Activated CD4-positive, alpha-beta T cell treated with anti-CD3 and anti-CD28 coated beads, Interleukin-2, amount 10 ng/mL, durations not matched to agents 24 days and 14 days (primary cell): Measurements from ENCODE around the gene HPGD. TPM values are rescaled to one million over a fixed set of nuclear protein-coding genes. Genes with fewer than 3 reads are reported as not detected.

Experiments
- DNase-seq: peaks from one replicate; pipeline ENCODE4 v3.0.0; 2022
- H3K27ac Mint-ChIP-seq: one replicate; pipeline ENCODE4 v1.8.0; 2022; ENCODE audit warnings: mild to moderate bottlenecking, mixed read lengths
- H3K27me3 Mint-ChIP-seq: one replicate; pipeline ENCODE4 v1.8.0; 2022; ENCODE audit warnings: mixed read lengths
- H3K36me3 Mint-ChIP-seq: one replicate; pipeline ENCODE4 v1.8.0; 2022; ENCODE audit warnings: low read depth, mild to moderate bottlenecking, mixed read lengths
- H3K4me1 Mint-ChIP-seq: one replicate; pipeline ENCODE4 v1.8.0; 2021; ENCODE audit warnings: mixed read lengths
- H3K4me3 Mint-ChIP-seq: one replicate; pipeline ENCODE4 v1.8.0; 2022; ENCODE audit warnings: mild to moderate bottlenecking, moderate library complexity, mixed read lengths
- H3K9me3 Mint-ChIP-seq: one replicate; pipeline ENCODE4 v1.8.0; 2021; ENCODE audit warnings: mixed read lengths
- intact Hi-C: fragments of 100-400 bp; cut with micrococcal nuclease; formaldehyde crosslinking; loops from one replicate; pipeline ENCODE4 v1.15.1; 2023
- total RNA-seq: library from RNA; stranded (reverse); gene quantifications from 2 replicates; pipeline ENCODE4 v1.2.3, GENCODE V29; 2022

HPGD gene
- total RNA-seq, 1 donor from 2014 or later, result 1.1 TPM

GRCh38 chr4:174485025-174485424 lies 37.3 kb downstream of the HPGD start:
- no peak overlapping the region for H3K27ac Mint-ChIP-seq

GRCh38 chr4:174483792-174484191 lies 38.5 kb downstream of the HPGD start:
- Mint-ChIP-seq H3K27ac (no peak overlapping the region), H3K9me3 (no peaks in the 10 kb centered on the region)
- intact Hi-C loops, result no loop called here

More at GRCh38 chr4:174485025-174485424, 37.3 kb downstream of the HPGD start:
- no peak for DNase-seq
- intact Hi-C loops, result no loop called here
- Mint-ChIP-seq H3K4me3 (no peak overlapping the region), H3K27me3 (peaks cover 2% of the 10 kb centered on the region), H3K36me3 (no peaks in the 10 kb centered on the region), H3K4me1 (no peaks in the 10 kb centered on the region), H3K9me3 (no peaks in the 10 kb centered on the region)

GRCh38 chr4:174479140-174479539 lies 43.1 kb downstream of the HPGD start:
- DNase-seq, result no peak
- Mint-ChIP-seq H3K9me3 (no peaks in the 10 kb centered on the region), H3K36me3 (no peaks in the 10 kb centered on the region), H3K27ac (no peak overlapping the region), H3K27me3 (peaks cover 2% of the 10 kb centered on the region), H3K4me3 (no peak overlapping the region), H3K4me1 (no peaks in the 10 kb centered on the region)
- intact Hi-C loops, result no loop called here

More at GRCh38 chr4:174483792-174484191, 38.5 kb downstream of the HPGD start:
- Mint-ChIP-seq H3K4me3 (no peak overlapping the region), H3K36me3 (no peaks in the 10 kb centered on the region), H3K4me1 (no peaks in the 10 kb centered on the region), H3K27me3 (peaks cover 2% of the 10 kb centered on the region)
- DNase-seq, result no peak

GRCh38 chr4:174475528-174475927 lies 46.8 kb downstream of the HPGD start:
- H3K27ac Mint-ChIP-seq, result no peak overlapping the region
- intact Hi-C loops, result no loop called here
- H3K36me3 Mint-ChIP-seq, result no peaks in the 10 kb centered on the region
- no peak overlapping the region for H3K4me3 Mint-ChIP-seq
- DNase-seq, result no peak
- H3K9me3 Mint-ChIP-seq, result no peaks in the 10 kb centered on the region
- H3K4me1 Mint-ChIP-seq, result no peaks in the 10 kb centered on the region
- peaks cover 2% of the 10 kb centered on the region for H3K27me3 Mint-ChIP-seq

GRCh38 chr4:174474457-174475075 lies 47.7 kb downstream of the HPGD start:
- intact Hi-C loops, result no loop called here
- Mint-ChIP-seq H3K4me1 (no peaks in the 10 kb centered on the region), H3K4me3 (no peak overlapping the region), H3K9me3 (no peaks in the 10 kb centered on the region), H3K27me3 (no peaks in the 10 kb centered on the region), H3K27ac (no peak overlapping the region), H3K36me3 (no peaks in the 10 kb centered on the region)
- no peak for DNase-seq

- intact Hi-C loops, result no loop called here
- H3K27ac Mint-ChIP-seq, result no peak overlapping the region
- no peaks in the 10 kb centered on the region for H3K4me1 Mint-ChIP-seq
- no peaks in the 10 kb centered on the region for H3K27me3 Mint-ChIP-seq
- no peaks in the 10 kb centered on the region for H3K36me3 Mint-ChIP-seq
- H3K4me3 Mint-ChIP-seq, result no peak overlapping the region
- no peak for DNase-seq
- H3K9me3 Mint-ChIP-seq, result peaks cover 4% of the 10 kb centered on the region
Observed at GRCh38 chr4:174467107-174467506, 55.2 kb downstream of the HPGD start.

- H3K27ac Mint-ChIP-seq, result no peak overlapping the region
- intact Hi-C loops, result no loop called here
- H3K4me3 Mint-ChIP-seq, result no peak overlapping the region
- H3K36me3 Mint-ChIP-seq, result no peaks in the 10 kb centered on the region
- peaks cover 4% of the 10 kb centered on the region for H3K9me3 Mint-ChIP-seq
- DNase-seq, result no peak
- H3K4me1 Mint-ChIP-seq, result no peaks in the 10 kb centered on the region
- no peaks in the 10 kb centered on the region for H3K27me3 Mint-ChIP-seq
Observed at GRCh38 chr4:174464949-174465348, 57.3 kb downstream of the HPGD start.

- intact Hi-C loops, result no loop called here
- peaks cover 4% of the 10 kb centered on the region for H3K9me3 Mint-ChIP-seq
- H3K4me1 Mint-ChIP-seq, result no peaks in the 10 kb centered on the region
- H3K27me3 Mint-ChIP-seq, result no peaks in the 10 kb centered on the region
- H3K36me3 Mint-ChIP-seq, result no peaks in the 10 kb centered on the region
- H3K27ac Mint-ChIP-seq, result no peak overlapping the region
- DNase-seq, result no peak
- H3K4me3 Mint-ChIP-seq, result no peak overlapping the region
Observed at GRCh38 chr4:174461466-174462106, 60.7 kb downstream of the HPGD start.

GRCh38 chr4:174460684-174461083 lies 61.6 kb downstream of the HPGD start:
- Mint-ChIP-seq H3K9me3 (peaks cover 4% of the 10 kb centered on the region), H3K27me3 (no peaks in the 10 kb centered on the region), H3K27ac (no peak overlapping the region), H3K4me3 (no peak overlapping the region), H3K36me3 (no peaks in the 10 kb centered on the region), H3K4me1 (no peaks in the 10 kb centered on the region)
- no peak for DNase-seq
- intact Hi-C loops, result no loop called here

GRCh38 chr4:174457468-174457867 lies 64.8 kb downstream of the HPGD start:
- no peaks in the 10 kb centered on the region for H3K27me3 Mint-ChIP-seq
- intact Hi-C loops, result no loop called here
- H3K36me3 Mint-ChIP-seq, result no peaks in the 10 kb centered on the region

GRCh38 chr4:174454815-174455473 lies 67.3 kb downstream of the HPGD start:
- intact Hi-C loops, result no loop called here
- Mint-ChIP-seq H3K27me3 (no peaks in the 10 kb centered on the region), H3K27ac (no peak overlapping the region), H3K36me3 (no peaks in the 10 kb centered on the region), H3K9me3 (no peaks in the 10 kb centered on the region), H3K4me3 (no peak overlapping the region), H3K4me1 (no peaks in the 10 kb centered on the region)
- DNase-seq, result no peak

More at GRCh38 chr4:174457468-174457867, 64.8 kb downstream of the HPGD start:
- H3K27ac Mint-ChIP-seq, result no peak overlapping the region
- DNase-seq, result no peak
- no peaks in the 10 kb centered on the region for H3K4me1 Mint-ChIP-seq
- no peaks in the 10 kb centered on the region for H3K9me3 Mint-ChIP-seq
- no peak overlapping the region for H3K4me3 Mint-ChIP-seq

- H3K9me3 Mint-ChIP-seq, result no peaks in the 10 kb centered on the region
- intact Hi-C loops, result no loop called here
- H3K27me3 Mint-ChIP-seq, result no peaks in the 10 kb centered on the region
Observed at GRCh38 chr4:174451718-174452296, 70.5 kb downstream of the HPGD start.

GRCh38 chr4:174450786-174451125 lies 71.5 kb downstream of the HPGD start:
- Mint-ChIP-seq H3K4me1 (no peaks in the 10 kb centered on the region), H3K27ac (no peak overlapping the region), H3K4me3 (no peak overlapping the region), H3K9me3 (peaks cover 5% of the 10 kb centered on the region), H3K27me3 (no peaks in the 10 kb centered on the region), H3K36me3 (no peaks in the 10 kb centered on the region)
- DNase-seq, result no peak
- intact Hi-C loops, result no loop called here

More at GRCh38 chr4:174451718-174452296, 70.5 kb downstream of the HPGD start:
- no peak overlapping the region for H3K4me3 Mint-ChIP-seq
- no peak for DNase-seq
- H3K27ac Mint-ChIP-seq, result no peak overlapping the region
- no peaks in the 10 kb centered on the region for H3K4me1 Mint-ChIP-seq
- no peaks in the 10 kb centered on the region for H3K36me3 Mint-ChIP-seq
